Gastrocnemius medialis (tissue), 4 donors: ENCODE measurements around the gene ZP4.

ENCODE experiments used
- CTCF ChIP-seq, 5 experiments: fragments of 450-650 bp in 3 of 5; fragments of 200-600 bp in 2 of 5; sonication (generic) in 2 of 5; IDR thresholded peaks in 4 of 5; conservative IDR thresholded peaks in 1 of 5; 1 replicate in 4 of 5; 2 replicates in 1 of 5; pipeline ENCODE4 v1.5.1; 2016 to 2019; ENCODE audit warnings: antibody characterized with exemption in 5 of 5, mild to moderate bottlenecking in 3 of 5, moderate library complexity in 3 of 5
- POLR2A ChIP-seq, 2 donors: fragments of 450-650 bp; IDR thresholded peaks; one replicate each; pipeline ENCODE4 v1.6.1; 2017; ENCODE audit warnings: antibody characterized with exemption in 2 of 2, mild to moderate bottlenecking in 2 of 2, moderate library complexity in 2 of 2

DNA sequence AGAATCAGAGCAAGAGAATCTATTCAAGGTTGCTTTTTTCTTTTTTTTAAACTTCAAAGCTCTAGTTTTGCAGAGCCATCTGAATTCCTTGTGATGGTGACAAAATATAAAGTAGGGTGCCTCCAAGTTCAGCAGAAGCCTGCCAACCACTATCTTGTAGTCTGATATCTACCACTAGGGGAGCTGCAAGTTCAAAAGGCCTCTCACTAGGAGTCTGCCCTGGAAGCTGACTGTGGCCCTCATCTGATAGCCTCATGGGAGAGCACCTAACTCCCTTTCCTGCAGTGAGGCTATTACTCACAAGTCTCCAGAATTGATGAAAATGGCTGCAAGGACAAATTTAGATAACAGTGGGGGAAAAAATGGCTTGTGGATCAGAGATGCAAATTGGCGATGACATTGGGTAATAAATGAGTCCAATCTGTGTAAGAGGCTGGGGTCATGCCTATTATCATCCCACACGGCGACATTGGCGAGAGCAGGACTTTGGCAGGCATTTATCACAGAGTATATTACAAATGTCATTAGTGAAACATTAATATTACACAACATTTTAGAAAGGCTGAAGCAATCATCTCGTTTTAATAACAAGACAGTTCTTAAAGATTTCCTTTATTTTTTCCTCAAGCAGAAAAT, 10.7 kb upstream of the ZP4 start:
- TF ChIP-seq CTCF (IDR thresholded peaks at IDR 0.05 in 4 of 5, conservative IDR thresholded peaks at IDR 0.05 in 1 of 5) (no peak), POLR2A (IDR thresholded peaks at IDR 0.05) (no peak)
